ENCODE data around the gene SH2D2A.

DNA sequence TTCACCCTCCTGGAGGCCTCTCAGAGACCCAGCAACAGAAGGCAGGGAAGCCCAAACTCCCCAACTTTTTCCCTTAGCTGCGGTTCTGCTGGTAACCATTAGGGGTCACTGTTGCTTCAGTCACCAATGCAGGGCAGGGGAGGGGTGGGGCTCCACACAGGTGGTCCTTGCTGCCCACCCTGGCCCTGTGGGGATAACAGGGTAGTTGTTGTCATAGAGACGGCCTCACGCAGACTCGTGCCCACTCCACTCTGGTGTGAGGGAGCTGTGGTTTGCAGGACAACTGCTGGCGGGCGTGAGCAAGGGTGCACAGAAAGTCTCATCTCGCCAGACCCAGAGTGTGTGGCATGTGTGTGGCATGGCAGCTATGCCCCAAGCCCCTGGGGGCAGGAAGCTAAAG, 22.3 kb upstream of the SH2D2A start:
- TF ChIP-seq, protein P1, sequence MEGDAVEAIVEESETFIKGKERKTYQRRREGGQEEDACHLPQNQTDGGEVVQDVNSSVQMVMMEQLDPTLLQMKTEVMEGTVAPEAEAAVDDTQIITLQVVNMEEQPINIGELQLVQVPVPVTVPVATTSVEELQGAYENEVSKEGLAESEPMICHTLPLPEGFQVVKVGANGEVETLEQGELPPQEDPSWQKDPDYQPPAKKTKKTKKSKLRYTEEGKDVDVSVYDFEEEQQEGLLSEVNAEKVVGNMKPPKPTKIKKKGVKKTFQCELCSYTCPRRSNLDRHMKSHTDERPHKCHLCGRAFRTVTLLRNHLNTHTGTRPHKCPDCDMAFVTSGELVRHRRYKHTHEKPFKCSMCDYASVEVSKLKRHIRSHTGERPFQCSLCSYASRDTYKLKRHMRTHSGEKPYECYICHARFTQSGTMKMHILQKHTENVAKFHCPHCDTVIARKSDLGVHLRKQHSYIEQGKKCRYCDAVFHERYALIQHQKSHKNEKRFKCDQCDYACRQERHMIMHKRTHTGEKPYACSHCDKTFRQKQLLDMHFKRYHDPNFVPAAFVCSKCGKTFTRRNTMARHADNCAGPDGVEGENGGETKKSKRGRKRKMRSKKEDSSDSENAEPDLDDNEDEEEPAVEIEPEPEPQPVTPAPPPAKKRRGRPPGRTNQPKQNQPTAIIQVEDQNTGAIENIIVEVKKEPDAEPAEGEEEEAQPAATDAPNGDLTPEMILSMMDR (IDR thresholded peaks at IDR 0.05) = peak in 5 of 7 experiments; percentile 69 to 87 (median 80)
- no peak for TF ChIP-seq POLR2A (IDR thresholded peaks at IDR 0.05)
- TF ChIP-seq EP300 (IDR thresholded peaks at IDR 0.05) = no peak
- no peak for TF ChIP-seq POLR2AphosphoS5 (IDR thresholded peaks at IDR 0.05)

Measured in stomach (tissue), 4 donors.